Neural cell (in vitro differentiated cells): ENCODE measurements around the gene ATP5F1C. TPM values are rescaled to one million over a fixed set of nuclear protein-coding genes. Genes with fewer than 3 reads are reported as not detected.

Experiments
- H2AFZ ChIP-seq: fragments of 200-600, 300-800 bp; sonication (generic), shearing (Covaris generic); 2 replicates; pipeline ENCODE4 v1.6.0; 2014; ENCODE audit warnings: low read depth, mild to moderate bottlenecking, antibody characterized with exemption, low read length, moderate library complexity
- H3F3A ChIP-seq: fragments of 200-600 bp; shearing (Covaris generic); 2 replicates; pipeline ENCODE4 v1.6.1; 2016; ENCODE audit warnings: mild to moderate bottlenecking, moderate library complexity, mixed read lengths, antibody characterized with exemption, low read length; ENCODE audit not compliant: insufficient read depth, poor library complexity, severe bottlenecking
- H3K27ac ChIP-seq: fragments of 200-600, 300-800 bp; sonication (generic), shearing (Covaris generic); 2 replicates; pipeline ENCODE4 v1.5.1; 2014; ENCODE audit warnings: mild to moderate bottlenecking, low read length, moderate library complexity
- H3K27me3 ChIP-seq: fragments of 300-800, 200-600 bp; sonication (generic), shearing (Covaris generic); 2 replicates; pipeline ENCODE4 v1.6.0; 2014; ENCODE audit warnings: mild to moderate bottlenecking, low read depth, low read length, moderate library complexity; ENCODE audit not compliant: insufficient read depth
- H3K36me3 ChIP-seq: fragments of 300-800, 200-600 bp; sonication (generic), shearing (Covaris generic); 2 replicates; pipeline ENCODE4 v1.5.1; 2014; ENCODE audit warnings: mild to moderate bottlenecking, antibody characterized with exemption, low read length, moderate library complexity; ENCODE audit not compliant: insufficient read depth
- H3K4me2 ChIP-seq: fragments of 300-800, 200-600 bp; sonication (generic), shearing (Covaris generic); 2 replicates; pipeline ENCODE4 v1.6.0; 2014; ENCODE audit warnings: mild to moderate bottlenecking, low read length
- H3K4me3 ChIP-seq: fragments of 300-800, 200-600 bp; sonication (generic), shearing (Covaris generic); 2 replicates; pipeline ENCODE4 v1.5.1; 2014; ENCODE audit warnings: mild to moderate bottlenecking, low read length, moderate library complexity
- H3K79me2 ChIP-seq: fragments of 200-600 bp; shearing (Covaris generic); replicated peaks from 2 replicates; pipeline ENCODE4 v1.6.0; 2014; ENCODE audit warnings: mild to moderate bottlenecking, low read length, moderate library complexity; ENCODE audit not compliant: insufficient read depth
- H3K9ac ChIP-seq: fragments of 300-800, 200-600 bp; sonication (generic), shearing (Covaris generic); 2 replicates; pipeline ENCODE4 v1.6.1; 2016; ENCODE audit warnings: mild to moderate bottlenecking, low read length, mixed read lengths
- H3K9me2 ChIP-seq: fragments of 200-600 bp; shearing (Covaris generic); 2 replicates; pipeline ENCODE4 v1.6.1; 2016; ENCODE audit warnings: mild to moderate bottlenecking, low read length, mixed read lengths; ENCODE audit not compliant: insufficient read depth
- H3K9me3 ChIP-seq: fragments of 200-600, 300-800 bp; sonication (generic), shearing (Covaris generic); 2 replicates; pipeline ENCODE4 v1.6.1; 2016; ENCODE audit warnings: mild to moderate bottlenecking, mixed run types, low read length, moderate library complexity, mixed read lengths
- H4K20me1 ChIP-seq: fragments of 200-600 bp; shearing (Covaris generic); 2 replicates; pipeline ENCODE4 v1.6.1; 2016; ENCODE audit warnings: mild to moderate bottlenecking, mixed run types; ENCODE audit not compliant: insufficient read depth
- EP300 ChIP-seq: fragments of 450-650 bp; conservative IDR thresholded peaks from 2 replicates; pipeline ENCODE4 v1.6.1; 2014; ENCODE audit warnings: antibody characterized with exemption, mild to moderate bottlenecking, moderate library complexity; ENCODE audit not compliant: poor library complexity, severe bottlenecking
- EZH2 ChIP-seq: fragments of 200-600, 300-800 bp; shearing (Covaris generic), sonication (generic); IDR thresholded peaks from 2 replicates; pipeline ENCODE4 v1.6.1; 2014; ENCODE audit warnings: antibody characterized with exemption, low read length, borderline replicate concordance, mild to moderate bottlenecking; ENCODE audit not compliant: insufficient read depth, poor library complexity, severe bottlenecking
- MXI1 ChIP-seq: fragments of 450-650 bp; conservative IDR thresholded peaks from 2 replicates; pipeline ENCODE4 v1.6.1; 2014; ENCODE audit warnings: antibody characterized with exemption, mild to moderate bottlenecking; ENCODE audit not compliant: poor library complexity, severe bottlenecking
- POLR2AphosphoS5 ChIP-seq: IDR thresholded peaks from 2 replicates; pipeline ENCODE4 v1.6.1; 2012
- RAD21 ChIP-seq: fragments of 450-650 bp; conservative IDR thresholded peaks from 2 replicates; pipeline ENCODE4 v1.6.1; 2014; ENCODE audit warnings: antibody characterized with exemption, mild to moderate bottlenecking, moderate library complexity
- SMC3 ChIP-seq: fragments of 450-650 bp; conservative IDR thresholded peaks from 2 replicates; pipeline ENCODE4 v1.6.1; 2014; ENCODE audit warnings: antibody characterized with exemption, mild to moderate bottlenecking, moderate library complexity; ENCODE audit not compliant: poor library complexity
- TAF1 ChIP-seq: IDR thresholded peaks from 2 replicates; pipeline ENCODE4 v1.6.1; 2012; ENCODE audit warnings: low read depth
- polyA plus RNA-seq: library from polyadenylated mRNA; depleted of rRNA; stranded (reverse); fragments of >200 nt; gene quantifications from 2 replicates; pipeline ENCODE4 v1.2.3, GENCODE V29; 2014
- TF ChIP-seq, protein P1 (sequence below): fragments of 450-650 bp; IDR thresholded peaks from 2 replicates; pipeline ENCODE4 v1.5.1; 2014; ENCODE audit warnings: antibody characterized with exemption, mild to moderate bottlenecking, moderate library complexity; ENCODE audit not compliant: poor library complexity, severe bottlenecking
- TF ChIP-seq, protein P2 (sequence below): IDR thresholded peaks from 2 replicates; pipeline ENCODE4 v1.6.1; 2012; ENCODE audit warnings: borderline replicate concordance

ATP5F1C gene
- polyA plus RNA-seq, 1 donor from 2014 or later, result 497 TPM

DNA sequence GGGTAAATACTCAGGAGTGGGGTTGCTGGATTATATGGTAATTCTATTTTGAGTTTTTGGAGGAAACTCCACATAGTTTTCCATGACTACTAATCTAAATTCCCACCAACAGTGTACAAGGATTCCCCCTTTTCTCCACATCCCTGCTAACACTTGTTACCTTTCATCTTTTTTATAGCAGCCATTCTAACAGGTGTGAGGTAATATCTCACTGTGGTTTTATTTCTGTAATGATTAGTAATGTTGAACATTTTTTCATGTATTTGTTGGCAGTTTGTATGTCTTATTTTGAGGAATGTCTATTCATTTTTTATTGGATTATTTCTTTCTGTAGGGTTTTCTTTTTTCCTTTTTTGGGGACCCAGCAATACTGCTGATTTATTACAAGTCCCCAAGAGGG lies 45.2 kb downstream of the ATP5F1C start:
- Histone ChIP-seq H2AFZ (no peak overlapping the region), H3K27ac (no peak overlapping the region), H3K4me3 (no peak overlapping the region), H3K79me2 (peaks cover 3% of the 10 kb centered on the region), H3K9ac (no peak overlapping the region), H4K20me1 (no peaks in the 10 kb centered on the region), H3K27me3 (no peaks in the 10 kb centered on the region), H3K4me2 (no peak overlapping the region), H3K9me3 (no peaks in the 10 kb centered on the region), H3F3A (no peaks in the 10 kb centered on the region), H3K9me2 (no peaks in the 10 kb centered on the region), H3K36me3 (no peaks in the 10 kb centered on the region)
- no peak for TF ChIP-seq POLR2AphosphoS5
- TF ChIP-seq RAD21, result no peak
- TF ChIP-seq EZH2, result no peak
- TF ChIP-seq, protein P1, sequence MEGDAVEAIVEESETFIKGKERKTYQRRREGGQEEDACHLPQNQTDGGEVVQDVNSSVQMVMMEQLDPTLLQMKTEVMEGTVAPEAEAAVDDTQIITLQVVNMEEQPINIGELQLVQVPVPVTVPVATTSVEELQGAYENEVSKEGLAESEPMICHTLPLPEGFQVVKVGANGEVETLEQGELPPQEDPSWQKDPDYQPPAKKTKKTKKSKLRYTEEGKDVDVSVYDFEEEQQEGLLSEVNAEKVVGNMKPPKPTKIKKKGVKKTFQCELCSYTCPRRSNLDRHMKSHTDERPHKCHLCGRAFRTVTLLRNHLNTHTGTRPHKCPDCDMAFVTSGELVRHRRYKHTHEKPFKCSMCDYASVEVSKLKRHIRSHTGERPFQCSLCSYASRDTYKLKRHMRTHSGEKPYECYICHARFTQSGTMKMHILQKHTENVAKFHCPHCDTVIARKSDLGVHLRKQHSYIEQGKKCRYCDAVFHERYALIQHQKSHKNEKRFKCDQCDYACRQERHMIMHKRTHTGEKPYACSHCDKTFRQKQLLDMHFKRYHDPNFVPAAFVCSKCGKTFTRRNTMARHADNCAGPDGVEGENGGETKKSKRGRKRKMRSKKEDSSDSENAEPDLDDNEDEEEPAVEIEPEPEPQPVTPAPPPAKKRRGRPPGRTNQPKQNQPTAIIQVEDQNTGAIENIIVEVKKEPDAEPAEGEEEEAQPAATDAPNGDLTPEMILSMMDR, result no peak
- TF ChIP-seq, protein P2, sequence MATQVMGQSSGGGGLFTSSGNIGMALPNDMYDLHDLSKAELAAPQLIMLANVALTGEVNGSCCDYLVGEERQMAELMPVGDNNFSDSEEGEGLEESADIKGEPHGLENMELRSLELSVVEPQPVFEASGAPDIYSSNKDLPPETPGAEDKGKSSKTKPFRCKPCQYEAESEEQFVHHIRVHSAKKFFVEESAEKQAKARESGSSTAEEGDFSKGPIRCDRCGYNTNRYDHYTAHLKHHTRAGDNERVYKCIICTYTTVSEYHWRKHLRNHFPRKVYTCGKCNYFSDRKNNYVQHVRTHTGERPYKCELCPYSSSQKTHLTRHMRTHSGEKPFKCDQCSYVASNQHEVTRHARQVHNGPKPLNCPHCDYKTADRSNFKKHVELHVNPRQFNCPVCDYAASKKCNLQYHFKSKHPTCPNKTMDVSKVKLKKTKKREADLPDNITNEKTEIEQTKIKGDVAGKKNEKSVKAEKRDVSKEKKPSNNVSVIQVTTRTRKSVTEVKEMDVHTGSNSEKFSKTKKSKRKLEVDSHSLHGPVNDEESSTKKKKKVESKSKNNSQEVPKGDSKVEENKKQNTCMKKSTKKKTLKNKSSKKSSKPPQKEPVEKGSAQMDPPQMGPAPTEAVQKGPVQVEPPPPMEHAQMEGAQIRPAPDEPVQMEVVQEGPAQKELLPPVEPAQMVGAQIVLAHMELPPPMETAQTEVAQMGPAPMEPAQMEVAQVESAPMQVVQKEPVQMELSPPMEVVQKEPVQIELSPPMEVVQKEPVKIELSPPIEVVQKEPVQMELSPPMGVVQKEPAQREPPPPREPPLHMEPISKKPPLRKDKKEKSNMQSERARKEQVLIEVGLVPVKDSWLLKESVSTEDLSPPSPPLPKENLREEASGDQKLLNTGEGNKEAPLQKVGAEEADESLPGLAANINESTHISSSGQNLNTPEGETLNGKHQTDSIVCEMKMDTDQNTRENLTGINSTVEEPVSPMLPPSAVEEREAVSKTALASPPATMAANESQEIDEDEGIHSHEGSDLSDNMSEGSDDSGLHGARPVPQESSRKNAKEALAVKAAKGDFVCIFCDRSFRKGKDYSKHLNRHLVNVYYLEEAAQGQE, result no peak
- TF ChIP-seq MXI1, result no peak
- TF ChIP-seq SMC3, result no peak
- no peak for TF ChIP-seq EP300
- no peak for TF ChIP-seq TAF1

DNA sequence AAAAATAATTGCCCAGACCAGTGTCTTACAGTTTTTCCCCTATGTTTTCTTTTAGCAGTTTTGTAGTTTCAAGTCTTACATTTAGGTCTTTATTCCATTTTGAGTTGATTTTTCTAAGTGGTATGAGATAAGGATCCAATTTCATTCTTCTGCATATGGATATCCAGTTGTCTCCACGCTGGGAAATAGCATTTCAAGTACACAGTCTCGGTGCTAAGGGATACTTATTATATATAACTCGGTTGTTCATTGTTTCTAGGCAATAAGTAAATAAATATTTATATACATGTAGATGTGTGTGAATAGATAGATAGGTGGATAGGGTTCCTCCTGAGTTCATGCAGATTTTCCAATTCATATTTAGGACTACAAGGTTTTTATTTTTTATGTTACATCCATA lies 46.3 kb downstream of the ATP5F1C start:
- H2AFZ ChIP-seq, result no peak overlapping the region
- H3K4me3 ChIP-seq, result no peak overlapping the region
- H3K36me3 ChIP-seq, result no peaks in the 10 kb centered on the region
- no peaks in the 10 kb centered on the region for H4K20me1 ChIP-seq
- no peak overlapping the region for H3K9ac ChIP-seq
- H3K79me2 ChIP-seq, result peaks cover 3% of the 10 kb centered on the region
- no peaks in the 10 kb centered on the region for H3F3A ChIP-seq
- H3K4me2 ChIP-seq, result no peak overlapping the region
- no peaks in the 10 kb centered on the region for H3K9me2 ChIP-seq
- H3K27ac ChIP-seq, result no peak overlapping the region
- H3K9me3 ChIP-seq, result no peaks in the 10 kb centered on the region
- H3K27me3 ChIP-seq, result no peaks in the 10 kb centered on the region
- TF ChIP-seq EZH2 (no peak), POLR2AphosphoS5 (no peak)

DNA sequence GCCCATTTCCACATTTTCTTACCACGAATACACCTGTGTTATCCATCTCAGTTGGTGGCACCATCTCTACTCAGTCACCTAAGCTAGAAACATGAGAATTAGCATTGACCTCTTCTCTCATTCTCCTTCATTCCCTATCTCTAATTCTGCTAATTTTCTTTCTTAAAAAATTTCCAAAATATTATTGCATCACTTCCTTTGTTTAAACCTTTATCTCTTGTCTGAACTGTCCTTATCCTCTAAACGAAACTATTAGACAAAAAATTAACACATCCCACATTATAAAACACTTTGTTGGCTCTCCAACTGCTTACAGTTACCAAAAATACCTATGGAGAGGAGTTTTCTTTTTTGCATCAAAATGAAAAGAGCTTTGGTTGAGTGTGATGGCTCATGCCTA lies 48.6 kb downstream of the ATP5F1C start:
- TF ChIP-seq, protein P2, result no peak
- TF ChIP-seq EP300 (no peak), RAD21 (no peak), EZH2 (no peak), POLR2AphosphoS5 (no peak), SMC3 (no peak), TAF1 (no peak), MXI1 (no peak)
- TF ChIP-seq, protein P1, result no peak
- Histone ChIP-seq H3K9me2 (no peaks in the 10 kb centered on the region), H3K4me3 (no peak overlapping the region), H3K79me2 (no peaks in the 10 kb centered on the region), H2AFZ (no peak overlapping the region), H3F3A (no peaks in the 10 kb centered on the region), H3K27ac (no peak overlapping the region), H3K27me3 (no peaks in the 10 kb centered on the region), H3K9ac (no peak overlapping the region), H3K4me2 (no peak overlapping the region), H3K9me3 (no peaks in the 10 kb centered on the region), H3K36me3 (no peaks in the 10 kb centered on the region), H4K20me1 (no peaks in the 10 kb centered on the region)
